Esophagus squamous epithelium (tissue), 4 donors: ENCODE results near the gene DNAJC1.

ENCODE experiments used
- POLR2A ChIP-seq, 4 donors: fragments of 450-650 bp; IDR thresholded peaks; one replicate each; pipeline ENCODE4 v1.6.1; 2017; ENCODE audit warnings: antibody characterized with exemption in 4 of 4, mild to moderate bottlenecking in 4 of 4, moderate library complexity in 3 of 4
- TF ChIP-seq, protein P1 (sequence below), 6 experiments: fragments of 450-650 bp in 4 of 6; fragments of 200-600 bp in 2 of 6; sonication (generic) in 2 of 6; IDR thresholded peaks; one replicate each; pipeline ENCODE4 v1.5.1; 2016 to 2019; ENCODE audit warnings: antibody characterized with exemption in 6 of 6, mild to moderate bottlenecking in 4 of 6, moderate library complexity in 4 of 6

DNA sequence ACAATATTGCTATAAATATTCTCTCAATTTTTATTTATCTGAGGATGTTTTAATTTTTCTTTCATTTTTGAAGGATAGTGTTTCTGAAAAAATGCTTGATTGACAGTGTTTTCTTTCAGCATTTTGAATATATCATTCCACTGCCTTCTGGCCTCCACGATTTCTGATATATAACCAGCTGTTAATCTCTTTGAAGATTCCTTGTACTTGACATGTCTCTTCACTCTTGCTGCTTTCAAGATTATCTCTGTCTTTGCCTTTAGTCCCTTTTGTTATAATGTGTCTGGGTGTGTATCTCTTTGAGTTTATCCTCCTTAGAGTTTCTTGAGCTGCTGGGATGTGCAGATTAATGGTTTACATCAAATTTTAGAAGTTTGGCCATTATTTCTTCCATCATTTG is 22.8 kb upstream of the DNAJC1 start:
- TF ChIP-seq, protein P1, sequence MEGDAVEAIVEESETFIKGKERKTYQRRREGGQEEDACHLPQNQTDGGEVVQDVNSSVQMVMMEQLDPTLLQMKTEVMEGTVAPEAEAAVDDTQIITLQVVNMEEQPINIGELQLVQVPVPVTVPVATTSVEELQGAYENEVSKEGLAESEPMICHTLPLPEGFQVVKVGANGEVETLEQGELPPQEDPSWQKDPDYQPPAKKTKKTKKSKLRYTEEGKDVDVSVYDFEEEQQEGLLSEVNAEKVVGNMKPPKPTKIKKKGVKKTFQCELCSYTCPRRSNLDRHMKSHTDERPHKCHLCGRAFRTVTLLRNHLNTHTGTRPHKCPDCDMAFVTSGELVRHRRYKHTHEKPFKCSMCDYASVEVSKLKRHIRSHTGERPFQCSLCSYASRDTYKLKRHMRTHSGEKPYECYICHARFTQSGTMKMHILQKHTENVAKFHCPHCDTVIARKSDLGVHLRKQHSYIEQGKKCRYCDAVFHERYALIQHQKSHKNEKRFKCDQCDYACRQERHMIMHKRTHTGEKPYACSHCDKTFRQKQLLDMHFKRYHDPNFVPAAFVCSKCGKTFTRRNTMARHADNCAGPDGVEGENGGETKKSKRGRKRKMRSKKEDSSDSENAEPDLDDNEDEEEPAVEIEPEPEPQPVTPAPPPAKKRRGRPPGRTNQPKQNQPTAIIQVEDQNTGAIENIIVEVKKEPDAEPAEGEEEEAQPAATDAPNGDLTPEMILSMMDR (IDR thresholded peaks at IDR 0.05): no peak
- TF ChIP-seq POLR2A (IDR thresholded peaks at IDR 0.05): no peak
